K562 (cell line): ENCODE data around the gene FBXO28. TPM values are rescaled to one million over a fixed set of nuclear protein-coding genes. Genes with fewer than 3 reads are reported as not detected.
A peak's percentile ranks its signal among the peaks of the same experiment; 100 is the strongest.

Experiments
- ATAC-seq: fragments of 200-7000 bp; cut with Tn5 transposase; 3 replicates; pipeline ENCODE4 v1.9.1; 2020; ENCODE audit warnings: moderate library complexity
- BruUV-seq: library from RNA; stranded (reverse); fragments of 400-500 nt; replicated peaks from 2 replicates; lab custom pipeline; 2021; lab: Mats Ljungman, UMichigan
- CTCF ChIA-PET: fragments of 300-600 bp; formaldehyde crosslinking; extraction: SDS; loops from one replicate; lab custom pipeline; 2021; ENCODE audit warnings: low intra/inter-chr PET ratio; lab: Yijun Ruan, JAX
- POLR2A ChIA-PET: fragments of 300-600, 350-650 bp; sonication (Branson Sonifier 250); formaldehyde crosslinking; extraction: SDS; loops from one replicate; lab custom pipeline; 2021; ENCODE audit warnings: antibody characterized with exemption, inconsistent platforms; lab: Yijun Ruan, JAX
- DNase-seq, 4 experiments: peaks; one replicate each; pipeline versions ENCODE4 v3.0.0 to v3.0.0-alpha.2; 2011 to 2018; ENCODE audit warnings: low spot score in 3 of 4, mixed read lengths in 3 of 4; ENCODE audit errors: extremely low read depth in 1 of 4
- FAIRE-seq: peaks from 2 replicates; lab custom pipeline; 2011; peaks lifted over from hg19 to GRCh38; lab: Jason Lieb, UNC
- H2AFZ ChIP-seq: 2 replicates; pipeline ENCODE4 v1.6.0; 2011; ENCODE audit warnings: low read depth, low read length, control low read depth, inconsistent platforms
- H3K27ac ChIP-seq: fragments of 200-600 bp; 3 replicates; pipeline ENCODE4 v1.8.0; 2011; ENCODE audit warnings: low read depth, mild to moderate bottlenecking, control low read depth, inconsistent platforms, low read length, moderate library complexity, mixed read lengths; ENCODE audit errors: extremely low read depth
- H3K27me3 ChIP-seq, 2 experiments: fragments of 300-600 bp in 1 of 2; 2 replicates in 1 of 2; 3 replicates in 1 of 2; pipeline versions ENCODE4 v1.6.0 to v1.8.0; 2011; ENCODE audit warnings: inconsistent platforms in 2 of 2, low read length in 2 of 2, mild to moderate bottlenecking in 1 of 2, mixed read lengths in 1 of 2, moderate library complexity in 1 of 2; ENCODE audit not compliant: control insufficient read depth in 2 of 2, insufficient read depth in 2 of 2
- H3K36me3 ChIP-seq: fragments of 300-600 bp; 3 replicates; pipeline ENCODE4 v1.8.0; 2011; ENCODE audit warnings: mild to moderate bottlenecking, low read length, inconsistent platforms; ENCODE audit not compliant: control insufficient read depth, insufficient read depth
- H3K4me1 ChIP-seq, 2 experiments: fragments of 200-600 bp in 1 of 2; replicated peaks in 1 of 2; 2 replicates in 1 of 2; 3 replicates in 1 of 2; pipeline versions ENCODE4 v1.5.1 to v1.8.0; 2011; ENCODE audit warnings: inconsistent platforms in 2 of 2, low read length in 2 of 2, mild to moderate bottlenecking in 1 of 2, mixed read lengths in 1 of 2, moderate library complexity in 1 of 2; ENCODE audit not compliant: control insufficient read depth in 2 of 2, insufficient read depth in 2 of 2
- H3K4me2 ChIP-seq: 2 replicates; pipeline ENCODE4 v1.6.1; 2011; ENCODE audit warnings: low read length, control low read depth, inconsistent platforms, mixed read lengths; ENCODE audit not compliant: insufficient read depth
- H3K4me3 ChIP-seq: fragments of 200-600 bp; sonication (generic), shearing (Covaris generic); 2 replicates; pipeline ENCODE4 v1.5.1; 2016; ENCODE audit warnings: control low read depth, inconsistent platforms
- H3K79me2 ChIP-seq: fragments of 200-600 bp; 3 replicates; pipeline ENCODE4 v1.8.0; 2011; ENCODE audit warnings: low read length, inconsistent platforms; ENCODE audit not compliant: control insufficient read depth, insufficient read depth
- H3K9ac ChIP-seq, 2 experiments: 2 replicates each; pipeline versions ENCODE4 v1.6.0 to v1.6.1; 2011; ENCODE audit warnings: low read depth in 2 of 2, low read length in 2 of 2, control low read depth in 1 of 2, inconsistent platforms in 1 of 2, mild to moderate bottlenecking in 1 of 2, mixed read lengths in 1 of 2; ENCODE audit not compliant: insufficient read depth in 1 of 2
- H3K9me1 ChIP-seq: one replicate; pipeline ENCODE4 v1.6.0; 2011; ENCODE audit warnings: inconsistent platforms, mild to moderate bottlenecking, low read length, moderate library complexity; ENCODE audit not compliant: control insufficient read depth, insufficient read depth
- H3K9me3 ChIP-seq: replicated peaks from 2 replicates; pipeline ENCODE4 v1.5.1; 2011; ENCODE audit warnings: low read depth, low read length, inconsistent platforms; ENCODE audit not compliant: control insufficient read depth, insufficient read depth
- H4K20me1 ChIP-seq: replicated peaks from 2 replicates; pipeline ENCODE4 v1.6.1; 2011; ENCODE audit warnings: low read length, inconsistent platforms, mixed read lengths; ENCODE audit not compliant: control insufficient read depth, insufficient read depth
- ADNP ChIP-seq: fragments of 200-800 bp; sonication (Bioruptor generic); IDR thresholded peaks from 2 replicates; pipeline ENCODE4 v1.6.1; 2016; ENCODE audit warnings: missing genetic modification characterization, missing compliant biosample characterization
- ARID1B ChIP-seq: fragments of 450-650 bp; IDR thresholded peaks from 2 replicates; pipeline ENCODE4 v1.6.1; 2016; ENCODE audit warnings: antibody characterized with exemption, mild to moderate bottlenecking, inconsistent platforms
- ARNT ChIP-seq, 2 experiments: fragments of 450-650 bp; IDR thresholded peaks; 2 replicates each; pipeline ENCODE4 v1.6.1; 2016; ENCODE audit warnings: mild to moderate bottlenecking in 1 of 2
- FOXA1 ChIP-seq: fragments of 450-650 bp; IDR thresholded peaks from 2 replicates; pipeline ENCODE4 v1.6.1; 2016; ENCODE audit warnings: mild to moderate bottlenecking, borderline replicate concordance
- ILF3 ChIP-seq: fragments of 450-650 bp; IDR thresholded peaks from 2 replicates; pipeline ENCODE4 v1.6.1; 2018; ENCODE audit warnings: antibody characterized with exemption, mild to moderate bottlenecking, moderate library complexity, borderline replicate concordance
- ILK ChIP-seq: fragments of 450-650 bp; IDR thresholded peaks from 2 replicates; pipeline ENCODE4 v1.6.1; 2016; ENCODE audit warnings: missing genetic modification characterization, low read depth, mild to moderate bottlenecking, missing compliant biosample characterization, moderate library complexity, borderline replicate concordance
- MCM7 ChIP-seq, 2 experiments: fragments of 450-650 bp; IDR thresholded peaks; 2 replicates each; pipeline ENCODE4 v1.6.1; 2016 to 2018
- SRSF9 ChIP-seq: fragments of 200-400 bp; formaldehyde crosslinking; IDR thresholded peaks from 2 replicates; pipeline ENCODE4 v1.6.1; 2017; ENCODE audit warnings: low read depth, low read length, borderline replicate concordance
- TBL1XR1 ChIP-seq, 2 experiments: IDR thresholded peaks; 2 replicates each; pipeline ENCODE4 v1.6.1; 2012; ENCODE audit warnings: improper control_type of control experiment in 2 of 2, low read length in 2 of 2, mild to moderate bottlenecking in 1 of 2
- ZNF224 ChIP-seq: sonication (generic); formaldehyde crosslinking; IDR thresholded peaks from 2 replicates; pipeline ENCODE4 v1.8.0; 2022; ENCODE audit warnings: mild to moderate bottlenecking, missing genetic modification reagents
- ZNF347 ChIP-seq: fragments of 450-650 bp; formaldehyde crosslinking; IDR thresholded peaks from 2 replicates; pipeline ENCODE4 v1.4.0; 2020; ENCODE audit warnings: low read depth, mild to moderate bottlenecking, moderate library complexity
- ZNF707 ChIP-seq: fragments of 250-450 bp; sonication (Bioruptor Pico); conservative IDR thresholded peaks from 2 replicates; pipeline ENCODE4 v1.8.0; 2022; ENCODE audit warnings: inconsistent platforms, mild to moderate bottlenecking, moderate library complexity
- ZNF77 ChIP-seq: fragments of 250-450 bp; sonication (Bioruptor Pico); IDR thresholded peaks from 2 replicates; pipeline ENCODE4 v1.5.0; 2020
- WGBS: fragments of 100-300 bp; shearing (Covaris generic); methylation state at CpG from one replicate; pipeline ENCODE4 v1.1.6; 2016; ENCODE audit warnings: low coverage, mixed read lengths; ENCODE audit not compliant: insufficient coverage; ENCODE audit errors: missing lambda C conversion rate; 5-methylcytosine and 5-hydroxymethylcytosine counted together
- in situ Hi-C: fragments of 300-500 bp; cut with MboI; formaldehyde crosslinking; loops from 4 replicates; pipeline ENCODE4 v1.15.0; 2018; ENCODE audit warnings: inconsistent platforms, mixed read lengths
- intact Hi-C: fragments of 100-400 bp; cut with micrococcal nuclease; formaldehyde crosslinking; loops from 2 replicates; pipeline ENCODE4 v1.14.2; 2022
- polyA plus RNA-seq, 8 experiments: library from polyadenylated mRNA; depleted of rRNA in 4 of 8; stranded (reverse) in 5 of 8; unstranded in 3 of 8; fragments of >200 nt; fragmentation: Nextera tagmentation in 2 of 8; fragmentation: Illumina TruSeq in 1 of 8; extraction: Ambion mirVana in 2 of 8; extraction: Trizol in 1 of 8; gene quantifications; 2 replicates each; pipeline versions ENCODE4 v1.2.1 to v1.2.3, GENCODE V29; 2011 to 2014; ENCODE audit warnings: inconsistent platforms in 1 of 8, missing spikeins in 1 of 8
- total RNA-seq, 7 experiments: library from RNA; depleted of rRNA in 6 of 7; stranded (reverse); fragments of >200 nt in 6 of 7; fragmentation: Illumina TruSeq in 2 of 7; extraction: Trizol in 2 of 7; gene quantifications; 2 replicates each; pipeline versions ENCODE4 v1.2.1 to v1.2.3, GENCODE V29; 2011 to 2021; ENCODE audit warnings: low replicate concordance in 1 of 7
- TF ChIP-seq, protein P1 (sequence below): fragments of 250-450 bp; sonication (Bioruptor Pico); IDR thresholded peaks from 2 replicates; pipeline ENCODE4 v1.4.0; 2020; ENCODE audit warnings: mild to moderate bottlenecking, moderate library complexity
- TF ChIP-seq, protein P2 (sequence below): fragments of 450-650 bp; IDR thresholded peaks from 2 replicates; pipeline ENCODE4 v1.6.1; 2018; ENCODE audit warnings: mild to moderate bottlenecking, low read depth; ENCODE audit not compliant: partially characterized antibody
- TF ChIP-seq, protein P3 (sequence below): sonication (generic); formaldehyde crosslinking; IDR thresholded peaks from 2 replicates; pipeline ENCODE4 v1.8.1; 2023; ENCODE audit warnings: mild to moderate bottlenecking, missing genetic modification reagents

Gene FBXO28
- total and polyA plus RNA-seq, 9 of the 15 experiments (the other 6 are each of a cell fraction or from before 2014, with no cell fraction given) = 4.1 to 34.8 (median 25.3) TPM

DNA sequence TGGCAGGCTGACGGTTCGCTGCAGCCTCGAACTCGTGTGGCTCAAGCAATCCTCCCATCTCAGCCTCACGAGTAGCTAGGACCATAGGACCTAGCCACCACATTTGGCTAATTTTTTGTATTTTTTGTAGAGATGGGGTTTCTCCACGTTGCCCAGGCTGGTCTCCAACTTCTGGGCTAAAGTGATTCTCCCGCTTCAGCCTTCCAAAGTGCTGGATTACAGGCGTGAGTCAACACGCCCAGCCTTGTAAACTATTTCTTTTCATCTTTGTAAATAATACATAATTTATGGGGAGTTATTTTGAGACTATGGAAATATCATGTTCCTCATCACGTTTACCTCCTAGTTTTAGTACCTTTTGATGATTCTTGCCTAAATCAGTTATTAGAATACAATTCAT is 906 bp upstream of the FBXO28 start:
- Histone ChIP-seq H3K4me2 (no peak overlapping the region), H3K4me3 (no peak overlapping the region), H3K9me1 (no peaks in the 10 kb centered on the region), H2AFZ (peak overlapping the region; percentile 93), H3K4me1 (peaks cover 5 to 11% of the 10 kb centered on the region in 2 experiments; a peak in 3 of 5 replicates), H3K27me3 (no peaks in the 10 kb centered on the region), H4K20me1 (peaks cover 7% of the 10 kb centered on the region; the same call in 1 of the 2 replicates), H3K36me3 (peaks cover 13% of the 10 kb centered on the region; the same call in 2 of the 3 replicates), H3K9ac (no peak overlapping the region), H3K27ac (no peak overlapping the region), H3K9me3 (no peaks in the 10 kb centered on the region; the same call in 1 of the 2 replicates), H3K79me2 (peaks cover 44% of the 10 kb centered on the region)
- FAIRE-seq (no peak), DNase-seq (no peak), ATAC-seq (no peak)
- WGBS = 50% methylated on average over 10 of the region's 10 CpGs
- POLR2A ChIA-PET = no interaction called here
- intact Hi-C loops (loop anchor here (10.0 kb wide), 1 partner anchor 532 kb away; no protein-coding TSS in a partner anchor), in situ Hi-C loops (loop anchor here (10.0 to 25.0 kb wide), 3 partner anchors 224 to 824 kb away; partner anchors contain the start of genes DNAH14 and NVL)
- no TSS peak for BruUV-seq
- CTCF ChIA-PET = no interaction called here
- TF ChIP-seq ZNF224 (no peak), SRSF9 (no peak), FOXA1 (no peak), ZNF347 (CRISPR knock-in tag) (no peak), ARNT (IDR thresholded peaks at IDR 0.05) (no peak), ZNF707 (CRISPR knock-in tag) (no peak), ZNF77 (CRISPR knock-in tag) (no peak), ILK (tag) (no peak), ADNP (tag) (no peak), TBL1XR1 (IDR thresholded peaks at IDR 0.05; ENCODE audit: low read length in 2 of 2) (no peak), ILF3 (no peak), ARID1B (no peak), MCM7 (IDR thresholded peaks at IDR 0.05) (no peak)
- TF ChIP-seq, protein P1, sequence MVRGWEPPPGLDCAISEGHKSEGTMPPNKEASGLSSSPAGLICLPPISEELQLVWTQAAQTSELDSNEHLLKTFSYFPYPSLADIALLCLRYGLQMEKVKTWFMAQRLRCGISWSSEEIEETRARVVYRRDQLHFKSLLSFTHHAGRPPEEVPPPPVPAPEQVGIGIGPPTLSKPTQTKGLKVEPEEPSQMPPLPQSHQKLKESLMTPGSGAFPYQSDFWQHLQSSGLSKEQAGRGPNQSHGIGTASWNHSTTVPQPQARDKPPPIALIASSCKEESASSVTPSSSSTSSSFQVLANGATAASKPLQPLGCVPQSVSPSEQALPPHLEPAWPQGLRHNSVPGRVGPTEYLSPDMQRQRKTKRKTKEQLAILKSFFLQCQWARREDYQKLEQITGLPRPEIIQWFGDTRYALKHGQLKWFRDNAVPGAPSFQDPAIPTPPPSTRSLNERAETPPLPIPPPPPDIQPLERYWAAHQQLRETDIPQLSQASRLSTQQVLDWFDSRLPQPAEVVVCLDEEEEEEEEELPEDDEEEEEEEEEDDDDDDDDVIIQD (CRISPR knock-in tag) = no peak
- TF ChIP-seq, protein P2, sequence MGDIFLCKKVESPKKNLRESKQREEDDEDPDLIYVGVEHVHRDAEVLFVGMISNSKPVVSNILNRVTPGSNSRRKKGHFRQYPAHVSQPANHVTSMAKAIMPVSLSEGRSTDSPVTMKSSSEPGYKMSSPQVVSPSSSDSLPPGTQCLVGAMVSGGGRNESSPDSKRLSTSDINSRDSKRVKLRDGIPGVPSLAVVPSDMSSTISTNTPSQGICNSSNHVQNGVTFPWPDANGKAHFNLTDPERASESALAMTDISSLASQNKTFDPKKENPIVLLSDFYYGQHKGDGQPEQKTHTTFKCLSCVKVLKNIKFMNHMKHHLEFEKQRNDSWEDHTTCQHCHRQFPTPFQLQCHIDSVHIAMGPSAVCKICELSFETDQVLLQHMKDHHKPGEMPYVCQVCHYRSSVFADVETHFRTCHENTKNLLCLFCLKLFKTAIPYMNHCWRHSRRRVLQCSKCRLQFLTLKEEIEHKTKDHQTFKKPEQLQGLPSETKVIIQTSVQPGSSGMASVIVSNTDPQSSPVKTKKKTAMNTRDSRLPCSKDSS = no peak
- TF ChIP-seq, protein P3, sequence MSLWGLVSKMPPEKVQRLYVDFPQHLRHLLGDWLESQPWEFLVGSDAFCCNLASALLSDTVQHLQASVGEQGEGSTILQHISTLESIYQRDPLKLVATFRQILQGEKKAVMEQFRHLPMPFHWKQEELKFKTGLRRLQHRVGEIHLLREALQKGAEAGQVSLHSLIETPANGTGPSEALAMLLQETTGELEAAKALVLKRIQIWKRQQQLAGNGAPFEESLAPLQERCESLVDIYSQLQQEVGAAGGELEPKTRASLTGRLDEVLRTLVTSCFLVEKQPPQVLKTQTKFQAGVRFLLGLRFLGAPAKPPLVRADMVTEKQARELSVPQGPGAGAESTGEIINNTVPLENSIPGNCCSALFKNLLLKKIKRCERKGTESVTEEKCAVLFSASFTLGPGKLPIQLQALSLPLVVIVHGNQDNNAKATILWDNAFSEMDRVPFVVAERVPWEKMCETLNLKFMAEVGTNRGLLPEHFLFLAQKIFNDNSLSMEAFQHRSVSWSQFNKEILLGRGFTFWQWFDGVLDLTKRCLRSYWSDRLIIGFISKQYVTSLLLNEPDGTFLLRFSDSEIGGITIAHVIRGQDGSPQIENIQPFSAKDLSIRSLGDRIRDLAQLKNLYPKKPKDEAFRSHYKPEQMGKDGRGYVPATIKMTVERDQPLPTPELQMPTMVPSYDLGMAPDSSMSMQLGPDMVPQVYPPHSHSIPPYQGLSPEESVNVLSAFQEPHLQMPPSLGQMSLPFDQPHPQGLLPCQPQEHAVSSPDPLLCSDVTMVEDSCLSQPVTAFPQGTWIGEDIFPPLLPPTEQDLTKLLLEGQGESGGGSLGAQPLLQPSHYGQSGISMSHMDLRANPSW (CRISPR knock-in tag) = no peak
